Ovary (tissue), 3 donors: Measurements from ENCODE around the gene DTX1.

Experiments used
- CTCF ChIP-seq, 3 donors: fragments of 450-650 bp in 2 of 3; fragments of 200-600 bp in 1 of 3; IDR thresholded peaks; one replicate each; pipeline versions ENCODE4 v1.5.1 to v1.8.0; 2016 to 2022; ENCODE audit warnings: antibody characterized with exemption in 3 of 3, mild to moderate bottlenecking in 1 of 3
- POLR2A ChIP-seq: fragments of 450-650 bp; IDR thresholded peaks from one replicate; pipeline ENCODE4 v1.6.1; 2017; ENCODE audit warnings: antibody characterized with exemption, mild to moderate bottlenecking, moderate library complexity
- donor health status: DM: no; HTN: no; CAD: no.

- TF ChIP-seq CTCF (IDR thresholded peaks at IDR 0.05): no peak
- TF ChIP-seq POLR2A: no peak
These were observed 60.3 kb downstream of the DTX1 start for GRCh38 chr12:113116875-113117274.
